Karpas-422 (cell line): ENCODE results near the gene CLCN2. TPM values are rescaled to one million over a fixed set of nuclear protein-coding genes. Genes with fewer than 3 reads are reported as not detected.

ENCODE experiments used
- DNase-seq: peaks from one replicate; pipeline ENCODE4 v3.0.0-alpha.2; 2015
- H2AFZ ChIP-seq: fragments of 200-600 bp; sonication (generic); 2 replicates; pipeline ENCODE4 v1.6.1; 2014; ENCODE audit warnings: antibody characterized with exemption, low read length, mixed read lengths
- H3K27ac ChIP-seq: fragments of 200-600 bp; sonication (generic); 2 replicates; pipeline ENCODE4 v1.5.1; 2014; ENCODE audit warnings: mild to moderate bottlenecking, low read length, moderate library complexity
- H3K27me3 ChIP-seq: fragments of 200-600 bp; sonication (generic); 2 replicates; pipeline ENCODE4 v1.6.1; 2014; ENCODE audit warnings: low read length, mixed read lengths
- H3K36me3 ChIP-seq: fragments of 200-600 bp; sonication (generic); 2 replicates; pipeline ENCODE4 v1.6.1; 2014; ENCODE audit warnings: low read length, mixed read lengths; ENCODE audit not compliant: insufficient read depth
- H3K4me1 ChIP-seq: fragments of 200-600 bp; sonication (generic); 2 replicates; pipeline ENCODE4 v1.6.1; 2014; ENCODE audit warnings: mild to moderate bottlenecking, low read length, mixed read lengths
- H3K4me2 ChIP-seq: fragments of 200-600 bp; sonication (generic); 2 replicates; pipeline ENCODE4 v1.6.1; 2014; ENCODE audit warnings: low read length, low read depth, mild to moderate bottlenecking; ENCODE audit not compliant: poor library complexity, severe bottlenecking
- H3K4me3 ChIP-seq: fragments of 200-600 bp; sonication (generic); 2 replicates; pipeline ENCODE4 v1.5.1; 2014; ENCODE audit warnings: mild to moderate bottlenecking, antibody characterized with exemption, low read length, mixed read lengths
- H3K79me2 ChIP-seq: fragments of 200-600 bp; sonication (generic); 2 replicates; pipeline ENCODE4 v1.6.1; 2014; ENCODE audit warnings: mild to moderate bottlenecking, low read length, mixed read lengths
- H3K9ac ChIP-seq: fragments of 200-600 bp; sonication (generic); 2 replicates; pipeline ENCODE4 v1.6.0; 2014; ENCODE audit warnings: low read length
- H3K9me2 ChIP-seq: fragments of 200-600 bp; sonication (generic), shearing (Covaris generic); replicated peaks from 2 replicates; pipeline ENCODE4 v1.6.0; 2014; ENCODE audit warnings: mild to moderate bottlenecking, low read length, moderate library complexity; ENCODE audit not compliant: insufficient read depth
- H3K9me3 ChIP-seq: fragments of 300-700, 200-600 bp; sonication (generic); 2 replicates; pipeline ENCODE4 v1.6.1; 2014; ENCODE audit warnings: low read length, mixed read lengths
- H4K20me1 ChIP-seq: fragments of 200-600 bp; sonication (generic); 2 replicates; pipeline ENCODE4 v1.6.1; 2014; ENCODE audit warnings: mild to moderate bottlenecking, antibody characterized with exemption, low read length, low read depth; ENCODE audit not compliant: insufficient read depth
- total RNA-seq: library from RNA; depleted of rRNA; stranded (reverse); fragments of >200 nt; shearing (Covaris generic); gene quantifications from 2 replicates; pipeline ENCODE4 v1.2.3, GENCODE V29; 2014; ENCODE audit warnings: low replicate concordance

CLCN2 gene
- total RNA-seq, 1 experiment from 2014 or later, result 4.4 TPM

- Histone ChIP-seq H3K9me3 (no peaks in the 10 kb centered on the region), H3K36me3 (no peaks in the 10 kb centered on the region; the same call in 1 of the 2 replicates), H2AFZ (no peak overlapping the region), H3K4me1 (no peaks in the 10 kb centered on the region), H3K27me3 (no peaks in the 10 kb centered on the region), H3K27ac (no peak overlapping the region), H3K4me2 (no peak overlapping the region), H3K4me3 (no peak overlapping the region), H3K79me2 (no peaks in the 10 kb centered on the region), H3K9me2 (no peaks in the 10 kb centered on the region), H3K9ac (no peak overlapping the region), H4K20me1 (peaks cover 8% of the 10 kb centered on the region; the same call in 1 of the 2 replicates)
- no peak for DNase-seq
Measured at GRCh38 chr3:184389935-184390528, 28.6 kb upstream of the CLCN2 start.

GRCh38 chr3:184389384-184389783 lies 28.0 kb upstream of the CLCN2 start:
- Histone ChIP-seq H3K36me3 (no peaks in the 10 kb centered on the region; the same call in 1 of the 2 replicates), H3K9me2 (no peaks in the 10 kb centered on the region), H3K27me3 (no peaks in the 10 kb centered on the region), H3K9ac (no peak overlapping the region), H3K4me2 (no peak overlapping the region), H4K20me1 (peaks cover 8% of the 10 kb centered on the region; the same call in 1 of the 2 replicates), H3K4me3 (no peak overlapping the region), H3K27ac (no peak overlapping the region), H3K79me2 (no peaks in the 10 kb centered on the region), H3K9me3 (no peaks in the 10 kb centered on the region), H3K4me1 (no peaks in the 10 kb centered on the region), H2AFZ (no peak overlapping the region)
- DNase-seq, result no peak

DNA sequence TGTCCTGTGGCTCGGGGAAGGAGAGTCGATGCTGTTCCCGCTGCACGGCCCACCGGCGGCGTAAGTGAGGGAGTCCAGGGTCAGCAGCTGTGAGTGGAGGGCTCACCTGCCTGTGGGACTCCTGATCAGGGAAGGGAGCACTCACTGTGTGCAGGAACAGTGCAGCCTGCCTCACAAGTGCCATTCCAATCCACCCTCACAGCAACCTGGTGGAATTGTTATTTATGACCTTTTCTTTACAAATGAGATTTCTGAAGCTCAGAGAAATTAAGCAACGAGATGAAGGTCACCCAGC lies 27.5 kb upstream of the CLCN2 start:
- H3K79me2 ChIP-seq, result no peaks in the 10 kb centered on the region
- no peaks in the 10 kb centered on the region for H3K9me2 ChIP-seq
- H3K4me2 ChIP-seq, result no peak overlapping the region

GRCh38 chr3:184388164-184388935 lies 26.9 kb upstream of the CLCN2 start:
- Histone ChIP-seq H3K36me3 (peaks cover 2% of the 10 kb centered on the region; the same call in 1 of the 2 replicates), H3K27me3 (no peaks in the 10 kb centered on the region), H3K4me2 (no peak overlapping the region), H3K27ac (no peak overlapping the region), H3K4me1 (no peaks in the 10 kb centered on the region), H3K79me2 (no peaks in the 10 kb centered on the region), H2AFZ (no peak overlapping the region), H4K20me1 (peaks cover 8% of the 10 kb centered on the region; the same call in 1 of the 2 replicates), H3K9ac (no peak overlapping the region), H3K4me3 (no peak overlapping the region), H3K9me3 (no peaks in the 10 kb centered on the region), H3K9me2 (no peaks in the 10 kb centered on the region)
- no peak for DNase-seq

More for the DNA sequence above, 27.5 kb upstream of the CLCN2 start:
- no peak overlapping the region for H2AFZ ChIP-seq
- H3K27me3 ChIP-seq, result no peaks in the 10 kb centered on the region
- no peaks in the 10 kb centered on the region; the same call in 1 of the 2 replicates for H3K36me3 ChIP-seq
- no peak overlapping the region for H3K9ac ChIP-seq
- no peaks in the 10 kb centered on the region for H3K4me1 ChIP-seq
- H3K4me3 ChIP-seq, result no peak overlapping the region
- peaks cover 8% of the 10 kb centered on the region; the same call in 1 of the 2 replicates for H4K20me1 ChIP-seq
- no peak overlapping the region for H3K27ac ChIP-seq
- no peaks in the 10 kb centered on the region for H3K9me3 ChIP-seq
- DNase-seq, result no peak

GRCh38 chr3:184387174-184387714 lies 25.8 kb upstream of the CLCN2 start:
- Histone ChIP-seq H3K9me2 (no peaks in the 10 kb centered on the region), H3K4me1 (no peaks in the 10 kb centered on the region), H3K27me3 (no peaks in the 10 kb centered on the region), H4K20me1 (peaks cover 8% of the 10 kb centered on the region; the same call in 1 of the 2 replicates), H3K9me3 (no peaks in the 10 kb centered on the region), H3K36me3 (peaks cover 4% of the 10 kb centered on the region; the same call in 1 of the 2 replicates), H3K4me2 (no peak overlapping the region), H2AFZ (no peak overlapping the region), H3K9ac (no peak overlapping the region), H3K27ac (no peak overlapping the region), H3K4me3 (no peak overlapping the region), H3K79me2 (no peaks in the 10 kb centered on the region)
- no peak for DNase-seq

DNA sequence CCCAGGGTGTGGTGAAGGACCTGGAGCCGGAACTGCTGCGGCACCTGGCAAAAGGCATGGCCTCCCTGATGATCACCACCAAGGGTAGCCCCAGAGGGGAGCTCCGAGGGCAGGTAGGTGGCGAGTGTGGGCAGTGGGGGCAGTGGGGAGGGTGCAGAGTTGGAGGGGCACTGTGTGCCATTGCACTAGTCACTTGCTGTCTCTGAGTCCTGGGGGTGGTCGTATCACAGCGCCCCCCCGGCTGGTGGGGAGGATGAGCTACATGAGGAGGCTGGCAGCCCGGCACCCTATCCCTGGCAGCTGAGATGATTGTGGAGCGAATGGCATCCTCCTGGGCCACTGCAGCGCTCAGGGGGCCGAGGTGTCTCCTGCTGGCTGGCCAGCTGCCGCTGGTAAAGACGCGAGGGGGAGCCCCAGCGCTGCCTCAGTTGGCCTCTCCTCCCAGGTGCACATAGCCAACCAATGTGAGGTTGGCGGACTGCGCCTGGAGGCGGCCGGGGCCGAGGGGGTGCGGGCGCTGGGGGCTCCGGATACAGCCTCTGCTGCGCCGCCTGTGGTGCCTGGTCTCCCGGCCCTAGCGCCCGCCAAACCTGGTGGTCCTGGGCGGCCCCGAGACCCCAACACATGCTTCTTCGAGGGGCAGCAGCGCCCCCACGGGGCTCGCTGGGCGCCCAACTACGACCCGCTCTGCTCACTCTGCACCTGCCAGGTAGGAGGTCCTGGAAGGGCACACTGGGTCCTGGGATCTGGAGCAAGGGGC lies 24.8 kb upstream of the CLCN2 start:
- Histone ChIP-seq H3K36me3 (peaks cover 4% of the 10 kb centered on the region; the same call in 1 of the 2 replicates), H3K27me3 (no peaks in the 10 kb centered on the region), H3K4me3 (no peak overlapping the region), H3K4me1 (no peaks in the 10 kb centered on the region), H3K79me2 (no peaks in the 10 kb centered on the region), H3K9ac (no peak overlapping the region), H3K9me3 (no peaks in the 10 kb centered on the region), H4K20me1 (peaks cover 8% of the 10 kb centered on the region; the same call in 1 of the 2 replicates), H2AFZ (no peak overlapping the region), H3K27ac (no peak overlapping the region), H3K9me2 (no peaks in the 10 kb centered on the region), H3K4me2 (no peak overlapping the region)
- no peak for DNase-seq

- H3K4me2 ChIP-seq, result no peak overlapping the region
- H3K36me3 ChIP-seq, result peaks cover 4% of the 10 kb centered on the region; the same call in 1 of the 2 replicates
- peaks cover 8% of the 10 kb centered on the region; the same call in 1 of the 2 replicates for H4K20me1 ChIP-seq
- no peak overlapping the region for H3K4me3 ChIP-seq
- no peak overlapping the region for H2AFZ ChIP-seq
- H3K9me3 ChIP-seq, result no peaks in the 10 kb centered on the region
- no peaks in the 10 kb centered on the region for H3K79me2 ChIP-seq
- no peaks in the 10 kb centered on the region for H3K4me1 ChIP-seq
- DNase-seq, result no peak
- H3K9ac ChIP-seq, result no peak overlapping the region
- no peak overlapping the region for H3K27ac ChIP-seq
- no peaks in the 10 kb centered on the region for H3K9me2 ChIP-seq
- H3K27me3 ChIP-seq, result no peaks in the 10 kb centered on the region
Measured at GRCh38 chr3:184384856-184385422, 23.5 kb upstream of the CLCN2 start.
